GM21360 (cell line): ENCODE data around the gene ALKBH6.
"Not testable (repeated sequence)": the region's sequence is repeated elsewhere in the genome, so short reads cannot be mapped to it uniquely, and the experiment has no call there.

Source experiments
- ATAC-seq: cut with Tn5 transposase; IDR thresholded peaks from one replicate; pipeline ENCODE4 v1.9.1; 2021; ENCODE audit warnings: mild to moderate bottlenecking, moderate library complexity; ENCODE audit not compliant: unreplicated experiment

The ALKBH6 gene

DNA sequence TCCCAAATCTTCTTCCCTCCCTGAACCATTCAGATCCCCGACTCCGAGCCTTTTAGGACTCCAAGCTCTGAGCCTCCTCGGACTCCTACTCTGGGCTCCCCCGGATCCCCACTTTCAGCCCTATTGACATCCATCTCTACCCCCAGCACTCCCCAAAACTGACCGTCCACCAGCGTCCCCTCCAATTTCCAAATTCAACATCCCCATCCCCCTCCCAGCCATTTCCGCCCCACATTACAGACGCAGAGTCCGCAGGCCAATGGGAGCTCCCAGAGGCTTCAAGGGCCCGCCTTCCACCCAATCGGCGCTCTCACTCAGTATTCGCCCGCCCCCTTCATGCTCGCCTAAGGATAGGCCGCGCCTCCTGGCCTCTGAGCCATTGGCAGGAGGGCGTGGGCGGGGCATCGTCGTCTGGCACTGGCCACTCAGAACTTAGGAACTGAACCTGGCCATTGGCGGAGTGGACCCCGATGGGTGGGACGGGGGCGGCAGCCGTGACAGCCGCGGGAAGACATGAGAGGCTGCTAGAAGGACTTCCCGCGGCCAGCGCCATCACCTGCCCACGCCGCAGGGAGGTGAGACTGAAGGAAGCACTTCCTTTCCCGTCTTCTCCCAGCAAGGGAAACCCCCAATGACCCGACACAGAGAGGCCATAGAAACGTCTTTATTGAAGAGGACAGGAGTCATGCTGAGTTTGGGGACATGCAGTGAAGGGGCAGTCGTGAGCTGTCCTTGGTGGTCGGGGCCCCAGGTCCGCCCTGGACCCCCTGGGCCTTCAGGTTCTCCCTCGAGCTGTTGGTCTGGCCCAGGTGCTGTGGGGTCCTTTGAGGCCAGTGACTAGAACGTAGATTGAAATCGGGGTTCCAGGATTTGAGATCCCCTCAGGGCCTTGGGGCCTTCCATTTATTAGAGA lies at the start of gene ALKBH6:
TSS of gene ALKBH6 (minus strand) at position 202 of the 913 bp plus-strand sequence. CDS start 816 bp downstream, outside the sequence.
- ATAC-seq: peak; percentile 90

DNA sequence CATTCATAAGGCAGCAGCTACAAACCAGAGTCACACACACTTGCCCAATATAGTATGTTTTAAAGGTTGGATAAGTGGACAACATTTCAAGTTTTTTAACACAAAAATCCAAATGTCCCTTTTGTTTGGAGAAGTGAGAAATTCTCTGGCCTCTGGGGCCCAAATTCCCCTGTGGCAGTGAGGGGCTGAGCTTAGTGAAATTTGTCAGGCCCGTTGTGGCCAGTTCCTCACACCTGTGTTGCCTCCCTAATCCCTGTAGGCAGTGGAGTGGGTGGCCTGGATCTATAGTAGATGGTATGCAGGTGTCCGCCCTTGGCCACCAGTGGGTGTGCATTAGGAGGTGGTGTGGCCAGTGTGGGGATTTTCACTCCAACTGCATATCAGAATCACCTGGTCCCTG lies 47.4 kb upstream of the ALKBH6 start:
- ATAC-seq: no peak

DNA sequence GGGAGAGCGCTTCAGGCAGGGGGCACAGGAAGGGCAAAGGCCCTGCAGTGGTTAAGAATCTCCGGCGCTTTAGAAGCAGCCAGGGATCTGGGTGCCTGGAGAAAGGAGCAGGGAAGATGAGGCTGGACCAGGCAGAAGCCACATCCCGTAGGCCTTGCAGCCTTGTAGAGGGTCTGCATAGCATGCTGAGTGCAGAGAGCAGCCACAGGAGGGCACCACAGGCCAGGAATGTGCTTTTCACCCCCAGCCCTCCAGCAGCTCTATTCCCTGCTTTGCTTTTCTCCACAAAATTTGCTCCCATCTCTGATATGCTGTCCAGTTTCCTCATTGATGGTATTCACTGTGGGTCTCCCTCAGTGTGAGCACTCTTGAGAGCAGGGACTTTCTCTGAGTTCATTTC lies 46.4 kb upstream of the ALKBH6 start:
- ATAC-seq: no peak

DNA sequence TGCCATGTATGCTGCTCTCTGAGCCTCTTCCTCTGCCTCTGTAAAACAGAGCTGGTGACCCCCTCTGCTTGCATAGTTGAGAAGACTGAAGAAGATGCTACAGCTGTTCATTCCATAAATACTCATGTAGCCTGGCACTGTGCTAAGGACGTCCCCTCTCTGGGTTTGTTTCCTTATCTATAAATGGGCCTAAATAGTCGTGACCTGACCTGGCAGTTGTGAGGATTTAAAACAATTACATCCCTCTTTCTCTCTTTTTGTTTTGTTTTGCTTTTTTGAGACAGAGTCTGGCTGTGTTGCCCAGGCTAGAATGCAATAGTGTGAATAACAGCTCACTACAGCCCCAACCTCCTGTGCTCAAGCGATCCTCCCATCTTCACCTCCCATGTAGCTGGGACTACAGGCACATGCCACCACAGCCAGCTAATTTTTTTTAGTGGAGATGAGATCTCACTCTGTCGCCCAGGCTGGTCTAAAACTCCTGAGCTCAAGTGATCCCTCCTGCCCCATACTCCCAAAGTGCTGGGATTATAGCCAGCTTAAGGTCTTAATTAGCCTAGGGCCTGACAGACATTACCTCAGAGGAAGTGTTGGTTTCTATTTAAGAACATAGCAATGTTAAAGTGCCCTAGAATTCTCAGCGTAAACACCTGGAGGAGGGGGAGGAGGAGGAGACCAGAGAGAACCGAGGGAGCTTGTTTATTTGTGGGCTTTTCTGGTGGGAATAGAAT lies 45.3 kb upstream of the ALKBH6 start:
- ATAC-seq: no peak

DNA sequence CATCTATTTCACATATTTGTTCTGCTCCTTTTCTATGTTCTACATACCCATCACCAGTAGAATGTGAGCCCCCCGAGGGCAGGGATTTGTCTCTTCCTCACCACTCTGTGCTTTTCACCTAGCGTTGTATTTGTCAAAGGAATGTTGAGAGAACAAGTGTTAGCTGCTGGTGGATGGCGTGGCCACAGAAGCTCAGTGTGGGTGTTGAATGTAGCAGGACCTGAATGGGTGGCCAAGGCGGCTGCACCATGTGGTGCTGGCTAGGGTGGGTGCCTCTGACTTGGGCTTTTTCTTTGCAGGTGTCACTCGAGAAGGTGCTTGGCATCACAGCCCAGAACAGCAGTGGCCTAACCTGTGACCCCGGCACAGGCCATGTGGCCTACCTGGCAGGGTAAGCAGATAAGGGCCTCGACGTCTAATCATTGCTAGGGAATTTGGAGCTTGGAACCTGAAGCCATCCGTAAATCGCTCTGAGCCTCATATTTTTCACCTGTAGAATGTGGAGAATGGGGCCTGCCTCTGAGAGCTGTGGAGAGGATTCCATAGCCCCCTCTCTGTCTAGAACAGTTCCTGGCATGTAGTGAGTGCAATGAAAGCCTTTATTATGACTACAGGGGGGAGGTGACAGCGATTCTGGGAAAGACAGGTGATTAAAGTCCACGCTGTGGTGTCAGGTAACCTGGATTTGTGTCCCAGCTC lies 44.6 kb upstream of the ALKBH6 start:
- no peak for ATAC-seq

DNA sequence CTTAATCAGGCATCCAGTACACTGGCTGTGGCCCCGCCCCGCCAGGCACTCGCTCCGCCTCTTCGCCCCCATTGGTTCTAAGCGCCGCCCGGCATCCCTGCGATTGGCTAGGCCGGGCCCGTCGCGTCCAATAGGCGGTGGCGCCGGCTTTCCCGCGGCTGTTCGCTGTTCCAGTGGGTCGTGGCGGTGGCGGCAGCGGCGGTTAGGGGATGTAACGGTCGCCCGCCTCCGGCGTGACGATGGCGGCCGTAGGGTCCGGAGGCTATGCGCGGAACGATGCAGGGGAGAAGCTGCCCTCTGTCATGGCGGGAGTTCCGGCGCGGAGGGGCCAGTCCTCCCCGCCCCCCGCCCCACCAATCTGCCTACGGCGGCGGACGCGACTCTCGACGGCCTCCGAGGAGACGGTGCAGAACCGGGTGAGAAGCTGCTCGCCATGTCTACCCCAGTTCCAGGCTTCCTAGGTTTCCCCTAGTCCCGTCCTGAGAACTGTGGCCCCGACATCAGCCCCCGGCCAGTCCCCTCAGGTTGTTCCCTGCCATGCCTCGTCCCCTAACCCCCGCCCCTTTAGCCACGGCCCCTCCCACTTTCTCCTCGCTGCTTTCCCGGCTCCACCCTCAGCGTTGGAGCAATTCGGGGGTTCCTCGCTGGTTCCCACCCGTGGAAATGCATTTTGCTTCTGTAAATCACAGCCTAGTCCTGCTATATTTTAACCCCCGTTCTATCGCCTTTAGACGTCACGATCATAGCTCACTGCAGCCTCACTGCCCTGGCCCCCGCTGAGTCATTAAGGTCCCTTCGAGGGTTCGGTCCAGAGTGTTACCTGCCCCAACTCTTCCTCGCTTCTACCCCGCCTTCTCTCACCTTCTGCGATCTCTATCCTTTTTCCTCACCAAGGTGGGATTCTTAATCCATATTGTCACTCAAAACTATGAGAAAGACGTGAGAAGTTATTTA lies 41.0 kb upstream of the ALKBH6 start, which contains the start of gene WDR62:
TSS of gene WDR62 (plus strand) at position 165 of the 954 bp plus-strand sequence. CDS start at position 240, 75 bp downstream.
- ATAC-seq: peak; percentile 56

DNA sequence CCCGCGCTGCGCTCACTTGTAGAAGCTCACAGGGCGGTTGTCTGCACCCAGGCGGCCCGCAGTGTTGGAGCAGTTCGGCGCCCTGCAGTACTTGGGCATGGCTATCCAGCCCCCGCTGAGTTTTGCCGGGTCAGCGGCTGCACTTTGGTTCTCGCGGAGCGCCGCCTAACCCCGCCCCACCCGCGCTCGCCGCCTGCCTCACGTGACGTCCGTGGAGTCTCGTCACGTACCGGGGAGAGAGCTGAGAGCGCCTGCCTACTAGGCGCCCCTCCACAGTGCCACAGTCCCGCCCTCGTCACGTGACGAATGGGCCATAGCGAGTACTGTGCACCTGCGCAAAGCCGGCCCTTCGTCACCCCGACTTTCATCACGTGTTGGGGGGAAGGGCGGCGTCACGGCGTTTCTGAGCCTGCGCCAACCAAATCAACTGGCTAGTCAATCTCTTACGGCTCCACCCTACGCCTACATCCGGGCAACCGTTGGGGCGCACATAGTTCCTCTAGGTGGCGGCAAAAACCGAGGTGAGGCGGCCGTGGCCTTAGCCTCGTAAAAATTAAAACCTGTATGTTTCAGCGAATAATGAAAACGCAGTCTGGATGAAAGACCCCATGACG lies 40.2 kb upstream of the ALKBH6 start, which contains the start of gene THAP8:
TSS of gene THAP8 (minus strand) at position 167 of the 614 bp plus-strand sequence. CDS start at position 99, 68 bp downstream.
- ATAC-seq: peak; percentile 75

DNA sequence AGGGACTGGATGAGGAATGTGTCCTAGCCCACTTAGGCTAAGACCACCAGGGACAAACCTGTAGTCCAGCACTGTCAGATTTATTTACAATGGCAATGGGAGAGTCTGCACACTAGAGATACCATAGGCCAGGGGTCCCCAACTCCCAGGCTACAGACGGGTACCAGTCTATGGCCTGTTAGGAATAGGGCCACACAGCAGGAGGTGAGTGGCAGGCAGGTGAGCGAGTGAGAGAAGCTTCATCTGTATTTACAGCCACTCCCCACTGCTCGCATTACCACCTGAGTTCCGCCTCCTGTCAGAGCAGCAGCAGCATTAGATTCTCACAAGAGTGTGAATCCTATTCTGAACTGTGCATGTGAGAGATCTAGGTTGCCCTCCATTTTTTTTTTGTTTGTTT lies 37.6 kb upstream of the ALKBH6 start:
- no peak for ATAC-seq

DNA sequence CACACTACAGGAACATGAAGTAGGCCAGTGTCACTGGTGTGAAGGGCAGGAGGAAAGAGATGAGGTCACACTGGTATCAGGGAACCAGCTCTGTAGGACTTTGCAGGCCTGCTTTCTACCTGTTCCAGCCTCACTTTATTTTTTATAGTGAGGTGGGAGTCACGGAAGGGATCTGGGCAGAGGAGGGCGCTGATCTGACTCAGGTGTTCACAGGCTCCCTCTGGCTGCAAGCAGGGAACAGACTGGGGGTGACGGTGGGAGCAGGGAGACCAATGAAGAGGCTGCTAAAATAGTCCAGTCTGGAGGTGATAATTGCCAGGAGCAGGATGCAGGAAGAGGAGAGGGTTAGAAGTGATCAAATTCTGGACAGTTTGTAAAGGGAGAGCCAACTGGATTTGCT lies 37.2 kb upstream of the ALKBH6 start:
- ATAC-seq: no peak

DNA sequence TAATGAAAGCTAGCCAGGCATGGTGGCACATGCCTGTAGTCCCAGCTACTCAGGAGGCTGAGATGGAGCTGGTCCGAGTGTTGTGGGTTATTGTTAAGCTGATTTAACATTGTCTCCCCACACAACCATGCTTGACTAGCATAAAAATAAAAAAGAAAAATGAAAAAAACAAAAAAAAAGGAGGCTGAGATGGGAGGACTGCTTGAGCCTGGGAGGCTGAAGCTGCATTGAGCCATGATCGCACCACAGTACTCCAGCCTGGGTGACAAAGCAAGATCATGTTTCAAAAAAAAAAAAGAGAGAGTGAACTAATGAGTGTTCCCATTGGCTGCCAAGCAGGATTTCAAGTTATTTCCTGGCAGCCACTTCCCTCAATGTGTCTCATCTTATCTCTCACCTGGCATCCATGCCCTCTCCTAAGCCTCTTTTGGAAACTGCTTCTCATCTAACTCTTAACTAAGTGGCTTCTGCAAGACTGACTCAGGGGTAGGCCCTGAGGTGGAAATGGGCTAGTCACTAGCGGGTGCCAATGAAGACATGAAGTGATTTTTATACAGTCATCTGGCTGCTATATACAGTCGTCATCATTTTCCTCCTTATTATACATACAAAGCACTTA lies 35.2 kb upstream of the ALKBH6 start:
- ATAC-seq: no peak

DNA sequence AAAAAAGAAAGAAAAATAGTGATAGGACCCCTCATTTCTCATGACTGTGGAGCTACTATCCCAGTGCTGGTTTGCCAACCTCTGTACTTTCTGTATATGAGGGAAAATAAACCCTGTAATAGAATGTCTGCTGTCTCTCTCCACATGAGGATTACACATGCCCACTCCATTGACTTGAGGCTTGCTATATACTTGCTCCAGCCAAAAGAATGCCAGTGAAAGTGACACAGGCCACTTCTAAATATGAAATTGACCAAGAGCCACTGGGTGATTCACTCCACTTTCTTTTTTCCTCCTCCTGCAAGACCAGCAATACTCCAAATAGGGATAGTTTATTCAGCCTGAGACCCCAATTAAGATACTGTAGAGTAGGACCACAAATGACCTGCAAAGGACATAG lies 33.8 kb upstream of the ALKBH6 start:
- no peak for ATAC-seq

DNA sequence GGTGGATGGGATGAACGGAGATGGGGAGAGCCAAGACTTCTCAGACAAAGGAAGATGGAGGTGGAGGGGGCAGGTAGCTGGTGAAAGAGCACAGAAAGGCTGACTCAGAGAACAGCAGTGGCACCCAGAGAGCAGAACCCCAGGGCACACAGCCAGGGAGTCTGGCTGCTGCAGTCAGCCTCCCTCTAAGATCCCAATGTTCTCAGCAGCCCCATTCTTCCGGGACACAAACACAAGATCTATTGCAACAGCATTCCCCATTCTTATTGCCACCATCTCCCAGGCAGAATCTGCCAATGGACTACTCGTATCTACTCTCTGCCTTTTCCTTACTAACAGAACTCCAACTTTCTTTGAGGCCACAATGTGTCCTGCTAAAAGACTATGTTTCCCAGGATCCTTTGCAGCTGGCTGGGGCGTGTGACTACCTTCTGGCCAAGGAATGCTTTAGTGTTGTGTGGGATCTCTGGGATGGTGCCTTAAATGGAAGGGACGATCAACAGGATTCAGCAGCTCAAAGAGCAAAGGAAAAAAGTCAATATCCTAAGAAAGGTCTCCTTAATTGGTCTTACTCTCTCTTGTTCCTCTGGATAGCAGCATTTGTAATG lies 32.5 kb upstream of the ALKBH6 start:
- no peak for ATAC-seq

DNA sequence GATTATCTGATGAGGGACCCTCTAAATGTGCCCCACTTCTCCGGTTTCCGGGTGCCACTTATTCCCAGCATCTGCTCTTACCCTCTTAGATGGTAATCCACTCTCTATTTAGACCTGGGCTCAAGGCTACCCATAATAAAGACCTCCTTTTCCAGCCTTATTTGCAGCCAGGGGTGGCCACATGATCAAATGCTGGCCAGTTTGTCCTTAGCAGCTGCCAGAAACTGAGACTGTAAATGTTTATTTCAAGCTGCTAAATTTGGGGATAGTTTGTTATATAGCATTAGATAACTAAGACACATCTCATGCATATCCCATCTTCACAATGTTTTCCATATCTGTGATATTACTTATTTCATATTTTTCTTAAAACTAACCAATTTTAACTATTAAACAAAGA lies 29.9 kb upstream of the ALKBH6 start:
- no peak for ATAC-seq

DNA sequence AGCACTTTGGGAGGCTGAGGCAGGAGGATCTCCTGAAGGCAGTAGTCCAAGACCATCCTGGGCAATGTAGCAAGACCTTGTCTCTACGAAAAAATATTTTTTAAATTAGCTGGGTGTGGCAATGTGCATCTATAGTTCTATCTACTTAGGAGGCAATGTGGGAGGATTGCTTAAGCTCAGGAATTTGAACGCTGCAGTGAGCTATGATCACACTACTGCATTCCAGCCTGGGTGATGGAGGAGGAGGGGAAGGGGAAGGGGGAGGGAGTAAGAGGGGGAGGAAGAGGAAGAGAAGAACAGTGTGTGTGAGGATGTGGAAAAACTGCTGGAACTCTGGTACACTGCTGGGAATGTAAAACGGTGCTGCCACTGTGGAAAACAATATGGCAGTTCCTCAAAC lies 27.8 kb upstream of the ALKBH6 start:
- no peak for ATAC-seq

DNA sequence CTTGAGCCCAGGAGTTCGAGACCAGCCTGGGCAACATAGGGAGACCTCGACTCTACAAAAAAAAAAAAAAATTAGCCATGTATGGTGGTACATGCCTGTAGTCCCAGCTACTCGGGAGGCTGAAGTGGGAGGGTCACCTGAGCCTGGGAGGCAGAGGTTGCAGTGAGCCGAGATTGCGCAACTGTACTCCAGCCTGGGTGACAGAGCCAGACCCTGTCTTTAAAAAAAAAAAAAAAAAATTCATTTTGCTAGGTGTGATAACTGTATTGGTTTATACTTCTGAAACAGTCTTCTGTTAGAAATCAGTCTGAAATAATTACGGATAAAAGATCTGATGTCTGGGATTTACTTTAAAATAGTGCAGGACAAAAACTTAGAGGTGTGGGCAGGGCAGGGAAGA lies 27.1 kb upstream of the ALKBH6 start:
- not testable (repeated sequence) for ATAC-seq

DNA sequence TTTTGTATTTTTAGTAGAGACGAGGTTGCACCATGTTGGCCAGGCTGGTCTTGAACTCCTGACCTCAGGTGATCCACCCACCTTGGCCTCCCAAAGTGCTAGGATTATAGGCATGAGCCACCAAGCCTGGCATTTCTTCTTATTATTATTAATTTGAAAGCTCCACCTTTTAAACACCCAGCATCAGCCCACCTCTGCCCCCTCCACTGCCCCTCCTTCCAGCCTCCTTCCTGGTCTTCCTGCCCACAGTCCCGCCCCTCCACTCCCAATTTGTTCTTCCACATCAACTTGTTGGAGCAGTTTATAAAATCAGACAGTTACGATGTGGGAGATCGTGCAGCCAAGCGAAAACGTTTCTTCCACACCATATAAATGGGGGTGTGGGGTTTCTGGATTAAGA lies 26.5 kb upstream of the ALKBH6 start:
- no peak for ATAC-seq

DNA sequence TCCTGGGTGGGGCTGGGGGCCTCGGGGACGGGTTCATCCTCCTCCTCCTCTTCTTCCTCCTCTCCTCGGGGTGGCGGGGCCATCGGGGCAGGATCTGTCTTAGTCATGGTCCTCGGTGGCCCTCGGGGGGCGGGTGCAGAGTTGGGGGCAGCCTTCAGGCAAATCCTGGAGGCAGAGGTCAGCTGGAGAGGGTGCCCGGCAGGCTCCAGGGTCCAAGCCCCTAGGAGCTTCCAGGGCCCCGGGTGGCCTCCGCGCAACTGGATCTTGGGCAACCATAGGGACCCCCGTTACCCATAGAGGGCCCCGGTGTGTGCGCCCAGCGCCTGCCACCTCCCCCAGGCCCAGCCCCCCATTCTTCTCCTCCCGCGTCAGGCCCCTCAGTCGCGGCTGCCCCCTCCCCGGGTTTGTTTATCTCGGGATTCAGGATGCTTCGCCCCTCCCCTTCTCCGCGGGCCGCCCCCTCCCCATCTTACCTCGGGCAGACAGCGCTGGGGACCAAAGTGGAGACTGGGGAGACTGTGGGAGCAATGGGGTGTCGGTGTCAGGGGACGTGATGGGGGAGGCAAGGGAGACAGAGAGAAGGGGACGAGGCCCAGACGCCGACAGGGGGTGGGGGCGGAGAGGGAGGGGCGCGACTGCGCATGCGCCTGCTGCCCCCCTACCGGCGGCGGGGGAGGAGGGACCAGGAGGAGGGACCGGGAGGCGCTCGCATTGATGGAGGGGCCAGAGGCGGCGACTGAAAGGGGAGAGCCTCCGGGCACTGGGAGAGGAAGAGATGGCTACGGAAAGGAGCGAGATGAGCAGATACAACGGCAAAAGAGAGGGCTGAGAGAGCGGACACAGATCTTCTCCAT lies 18.5 kb upstream of the ALKBH6 start, which contains the start of gene CLIP3:
TSS of gene CLIP3 (minus strand) at position 623 of the 854 bp plus-strand sequence. CDS start at position 107, 516 bp downstream.
- no peak for ATAC-seq

DNA sequence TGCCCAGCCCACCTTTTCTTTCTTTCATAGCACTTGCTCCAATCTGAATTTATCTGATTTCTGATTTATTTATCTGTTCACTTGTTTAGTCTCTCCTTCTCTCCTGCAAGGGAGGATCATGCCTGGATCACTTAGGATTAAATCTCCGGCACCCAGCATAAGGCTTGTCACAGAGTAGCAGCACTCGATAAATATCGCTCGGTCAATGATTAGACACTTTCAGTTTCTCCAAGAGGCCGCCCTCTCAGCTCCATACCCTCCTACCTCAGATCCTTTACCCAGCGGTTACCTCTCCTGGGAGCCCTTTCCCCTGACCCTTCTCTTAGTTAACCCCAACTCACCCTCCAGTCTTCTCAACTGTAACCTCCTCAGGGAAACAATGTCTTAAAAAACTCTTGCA lies 17.3 kb upstream of the ALKBH6 start:
- no peak for ATAC-seq
